NCI-H510A treated with DMSO at 0.1 percent for 48 hours (cell line): ENCODE data around the gene BAIAP3.
A peak's percentile ranks its signal among the peaks of the same experiment; 100 is the strongest.
"Not testable (repeated sequence)": the region's sequence is repeated elsewhere in the genome, so short reads cannot be mapped to it uniquely, and the experiment has no call there.

Experiments used
- DNase-seq: peaks from one replicate; lab custom pipeline; 2025; lab: John Stamatoyannopoulos, UW

BAIAP3 gene

DNA sequence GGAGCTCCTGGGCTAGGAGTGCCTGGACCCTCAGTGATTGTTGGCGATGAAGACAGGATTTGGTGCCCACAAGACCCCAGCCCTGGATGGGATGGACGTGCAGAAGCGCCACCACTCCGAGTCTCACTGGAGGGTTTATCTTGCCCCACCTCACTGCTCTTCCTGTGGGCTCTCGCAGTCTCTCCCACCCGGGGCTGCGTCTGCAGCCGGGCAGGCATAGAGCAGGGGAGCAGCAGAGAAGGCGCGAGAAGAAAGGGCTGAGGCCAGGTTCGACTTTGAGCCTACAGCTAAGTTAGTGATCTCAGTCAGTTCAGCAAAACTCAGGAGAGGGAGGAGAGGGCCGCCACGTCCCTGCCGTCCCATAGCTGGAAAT is 17.4 kb upstream of the BAIAP3 start:
- DNase-seq: no peak

DNA sequence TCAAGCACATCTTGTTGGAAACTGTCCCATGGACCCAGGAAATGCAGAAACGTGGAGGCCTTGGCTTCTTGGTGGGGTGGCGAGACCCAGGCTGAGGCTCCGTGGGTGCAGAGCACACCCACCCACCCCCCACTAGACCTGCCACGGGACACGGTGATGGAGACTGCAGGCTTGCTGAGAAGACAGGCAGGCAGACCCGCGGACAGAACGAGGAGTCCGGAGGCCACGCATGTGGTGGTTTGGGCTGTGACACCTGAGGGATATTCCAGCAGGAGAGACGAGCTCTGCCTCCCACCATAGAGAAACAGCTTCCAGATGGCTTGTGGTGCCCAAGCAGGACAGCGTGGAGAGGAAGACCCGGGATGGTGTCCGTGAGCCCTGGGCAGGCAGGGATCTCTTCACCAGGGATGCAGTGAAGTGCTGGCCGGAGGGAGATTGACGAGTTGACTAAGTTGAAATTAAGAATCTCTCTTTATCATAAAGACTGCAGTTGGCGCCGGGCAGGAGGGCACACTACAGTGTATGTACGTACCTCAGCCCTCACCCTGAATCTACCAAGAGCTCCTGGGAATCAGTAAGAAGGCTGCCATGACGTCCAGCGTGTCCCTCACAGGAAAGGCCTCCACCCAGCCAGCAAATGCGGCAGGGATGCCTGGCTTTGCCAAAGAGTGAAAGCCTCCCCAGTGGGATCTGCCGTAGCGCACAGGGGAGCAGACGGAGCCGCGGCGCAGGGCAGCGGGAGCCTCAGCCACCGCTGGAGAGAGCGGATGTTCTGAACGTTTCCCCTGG is 15.8 kb upstream of the BAIAP3 start:
- DNase-seq: no peak

DNA sequence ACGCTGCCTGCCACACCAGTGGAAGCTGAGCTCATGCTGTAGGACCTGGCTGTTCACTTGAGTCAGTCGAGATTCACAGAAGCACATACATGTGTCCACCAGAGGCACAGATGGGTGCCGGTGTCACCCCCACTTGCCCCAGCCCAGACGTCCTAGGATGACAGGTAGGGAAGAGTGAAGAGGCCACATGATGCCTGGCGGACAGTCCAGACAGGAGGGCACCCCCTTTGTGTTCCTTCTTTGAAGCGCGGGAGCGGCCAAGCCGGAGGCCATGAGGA is 15.2 kb upstream of the BAIAP3 start:
- no peak for DNase-seq

DNA sequence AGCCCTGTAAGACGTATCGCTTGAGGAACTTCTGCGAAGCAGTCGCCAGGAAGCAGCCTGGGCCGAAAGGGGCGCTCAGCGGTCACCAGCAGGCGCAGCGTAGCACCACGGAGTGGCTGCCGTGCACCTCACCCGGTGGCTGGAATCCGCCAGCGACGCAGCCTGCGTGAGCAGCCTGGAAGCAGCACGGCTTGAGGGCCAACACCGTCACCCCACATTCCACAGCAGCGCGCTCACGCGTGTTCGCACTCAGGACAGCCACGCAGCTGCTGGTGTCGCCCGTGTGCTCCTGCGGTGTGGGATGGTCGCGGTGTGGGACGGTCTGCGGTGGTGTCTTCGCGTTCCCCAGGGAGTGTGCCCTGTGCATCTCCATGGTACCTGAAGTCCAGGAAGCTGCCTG is 14.4 kb upstream of the BAIAP3 start:
- no peak for DNase-seq

DNA sequence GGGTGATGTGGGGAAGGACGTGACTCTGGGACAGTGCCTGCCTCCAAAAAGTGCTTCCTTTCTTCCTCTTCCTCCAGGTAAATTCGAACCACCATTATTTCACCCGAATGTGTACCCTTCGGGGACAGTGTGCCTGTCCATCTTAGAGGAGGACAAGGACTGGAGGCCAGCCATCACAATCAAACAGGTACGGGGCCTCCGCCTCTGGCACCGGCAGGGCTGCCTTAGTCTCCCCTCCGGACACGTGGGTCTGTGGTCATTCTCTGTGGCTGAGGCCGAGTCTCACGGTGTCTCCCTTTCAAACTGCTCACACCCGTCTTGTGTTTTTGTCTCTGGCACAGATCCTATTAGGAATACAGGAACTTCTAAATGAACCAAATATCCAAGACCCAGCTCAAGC is 13.3 kb upstream of the BAIAP3 start:
- DNase-seq: no peak

DNA sequence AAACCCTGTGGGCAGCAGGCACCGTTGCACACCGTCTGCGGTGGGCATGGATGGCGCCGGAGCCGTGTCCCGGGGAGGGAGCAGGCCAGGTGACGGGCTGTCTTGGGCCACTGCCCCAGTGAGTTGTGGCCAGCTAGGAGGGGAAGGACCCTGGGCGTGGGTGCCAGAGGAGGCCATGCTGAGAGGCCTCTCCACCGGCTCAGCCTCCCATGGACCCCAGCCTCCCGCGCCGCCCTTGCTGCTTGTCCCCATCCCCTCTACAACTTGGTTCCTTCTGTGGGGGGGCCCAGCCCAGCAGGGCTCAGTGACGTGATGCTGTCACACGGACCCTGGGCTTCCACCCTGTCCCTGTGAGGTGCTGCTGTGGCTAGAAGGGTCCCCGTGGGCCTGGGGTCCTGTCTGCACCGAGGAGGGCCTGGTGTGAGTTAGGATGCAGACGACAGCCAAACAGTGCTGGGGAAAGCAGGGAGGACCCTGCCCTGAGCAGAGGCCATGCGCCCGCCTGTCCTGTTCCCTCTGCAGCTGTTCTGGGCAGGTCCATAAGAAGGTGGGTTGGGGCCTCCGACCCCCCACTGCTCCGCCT is 12.7 kb upstream of the BAIAP3 start:
- no peak for DNase-seq

DNA sequence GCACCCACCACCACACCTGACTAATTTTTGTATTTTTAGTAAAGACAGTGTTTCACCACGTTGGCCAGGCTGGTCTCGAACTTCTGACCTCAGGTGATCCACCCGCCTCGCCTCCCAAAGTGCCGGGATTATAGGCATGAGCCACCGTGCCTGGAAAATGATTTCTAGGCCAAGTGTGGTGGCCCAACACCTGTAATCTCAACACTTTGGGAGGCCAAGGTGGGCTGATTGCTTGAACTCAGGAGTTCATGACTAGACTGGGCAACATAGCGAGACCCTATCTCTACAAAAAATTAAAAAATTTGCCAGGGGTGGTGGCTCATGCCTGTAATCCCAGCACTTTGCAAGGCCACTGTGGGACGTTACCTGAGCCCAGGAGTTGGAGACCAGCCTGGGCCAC is 11.0 kb upstream of the BAIAP3 start:
- DNase-seq: no peak

DNA sequence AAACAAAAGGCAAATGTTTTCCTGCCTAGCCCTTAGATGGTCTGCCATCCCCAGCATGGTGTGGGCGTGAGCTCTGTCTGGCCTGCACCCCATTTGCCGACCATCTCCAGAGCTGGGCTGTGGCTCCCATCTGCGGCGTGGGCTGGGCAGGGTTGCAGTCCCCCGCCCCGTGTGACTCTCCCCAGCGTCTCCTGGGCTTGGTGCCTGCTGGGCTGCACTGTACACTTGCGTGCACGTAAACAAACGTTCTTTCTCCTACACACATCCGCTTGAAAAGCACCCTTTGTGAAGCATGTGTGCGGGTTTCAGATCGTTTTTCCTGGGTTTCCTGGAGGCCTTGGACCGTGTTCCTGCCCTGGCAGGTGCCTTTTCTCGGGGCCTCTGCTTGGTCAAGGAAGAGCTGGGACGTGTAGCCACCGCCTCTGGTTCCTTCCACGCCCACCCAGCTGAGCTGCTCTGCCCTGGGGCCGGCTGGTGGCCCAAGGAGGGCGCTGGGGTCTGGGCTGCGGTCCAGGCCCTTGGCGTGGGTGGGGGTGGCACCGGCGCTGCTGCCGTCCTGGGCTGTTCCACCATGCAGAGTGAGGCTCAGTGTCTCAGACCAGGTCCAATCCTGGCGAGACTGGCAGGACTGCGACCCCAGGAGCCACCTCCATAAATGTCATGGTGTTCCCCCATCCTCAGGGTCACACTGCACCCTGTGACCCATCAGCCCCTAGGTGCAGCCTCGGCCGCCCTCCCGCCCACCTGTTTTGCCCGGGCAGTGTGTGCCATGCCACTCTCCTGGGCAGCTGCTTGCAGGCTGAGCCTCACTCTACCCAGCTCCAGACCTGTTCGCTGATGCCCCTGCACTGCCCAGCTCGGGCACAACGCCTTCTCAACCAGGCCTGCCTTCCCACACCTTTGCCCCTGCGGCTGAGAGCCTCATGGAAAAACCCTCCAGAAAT is 9.9 kb upstream of the BAIAP3 start:
- DNase-seq: no peak

DNA sequence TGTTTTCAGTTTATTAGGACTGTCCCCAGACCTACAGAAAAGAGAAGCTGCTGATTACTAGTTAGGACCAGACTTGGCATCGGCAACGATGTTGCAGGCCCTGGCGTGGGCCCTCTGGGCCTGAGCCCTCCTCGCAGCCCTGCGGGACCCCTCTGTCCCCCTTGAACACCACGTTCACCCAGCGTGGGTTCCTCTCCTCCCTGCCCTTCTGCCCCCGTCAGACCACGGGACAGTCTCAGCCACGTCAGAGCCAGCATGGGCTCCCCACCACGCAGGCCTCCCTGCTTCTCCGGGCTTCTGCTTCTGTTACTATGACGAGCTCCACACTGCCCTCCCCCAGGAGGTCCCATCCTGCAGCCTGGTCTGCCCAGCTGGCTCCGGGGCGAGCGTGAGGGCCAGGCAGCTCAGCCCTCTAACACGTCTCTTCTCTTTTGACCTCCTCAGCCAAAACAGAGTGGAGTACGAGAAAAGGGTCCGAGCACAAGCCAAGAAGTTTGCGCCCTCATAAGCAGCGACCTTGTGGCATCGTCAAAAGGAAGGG is 9.1 kb upstream of the BAIAP3 start:
- no peak for DNase-seq

DNA sequence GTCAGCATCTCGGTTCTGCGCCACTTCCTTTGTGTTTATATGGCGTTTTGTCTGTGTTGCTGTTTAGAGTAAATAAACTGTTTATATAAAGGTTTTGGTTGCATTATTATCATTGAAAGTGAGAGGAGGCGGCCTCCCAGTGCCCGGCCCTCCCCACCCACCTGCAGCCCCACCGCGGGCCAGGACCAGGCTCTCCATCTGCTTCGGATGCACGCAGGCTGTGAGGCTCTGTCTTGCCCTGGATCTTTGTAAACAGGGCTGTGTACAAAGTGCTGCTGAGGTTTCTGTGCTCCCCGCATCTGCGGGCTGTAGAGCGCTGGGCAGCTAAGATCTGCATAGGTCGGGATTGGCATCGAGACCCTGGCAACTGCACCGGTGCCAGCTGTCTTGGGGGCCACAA is 8.2 kb upstream of the BAIAP3 start:
- DNase-seq: no peak

DNA sequence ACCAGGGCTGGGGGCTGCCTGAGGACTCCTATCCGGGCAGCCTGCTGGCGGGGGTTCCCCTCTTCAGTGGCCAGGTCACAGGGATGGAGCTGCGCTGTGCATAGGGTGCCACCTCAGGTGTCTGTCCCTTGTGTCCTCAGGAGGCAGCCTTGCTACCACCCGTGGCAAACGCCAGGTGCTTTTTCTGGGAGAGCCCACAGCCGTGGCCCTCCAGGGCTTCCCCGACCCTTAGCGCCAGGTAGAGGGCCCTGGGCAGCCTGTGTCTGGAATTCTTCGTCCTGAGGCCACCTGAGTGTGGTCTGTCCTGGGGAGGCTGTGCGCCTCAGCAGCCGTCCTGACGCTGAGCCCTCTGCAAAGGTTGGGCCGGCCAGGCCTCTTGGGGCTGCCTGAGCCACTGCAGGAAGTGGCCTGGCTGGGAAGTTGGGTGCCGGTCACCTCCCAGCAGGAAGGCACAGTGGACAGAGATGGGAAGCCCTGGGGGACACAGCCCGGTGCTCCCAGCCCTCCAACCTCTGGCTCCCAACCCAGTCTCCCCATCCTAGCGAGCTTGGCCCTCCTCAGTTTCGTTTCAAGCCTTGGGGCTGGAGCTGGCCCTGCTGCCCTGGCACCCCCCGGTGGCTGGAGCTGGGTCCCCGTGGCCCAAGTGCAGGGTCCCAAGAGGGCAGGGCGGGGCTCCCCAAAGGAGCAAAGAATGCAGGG is 7.6 kb upstream of the BAIAP3 start:
- no peak for DNase-seq

DNA sequence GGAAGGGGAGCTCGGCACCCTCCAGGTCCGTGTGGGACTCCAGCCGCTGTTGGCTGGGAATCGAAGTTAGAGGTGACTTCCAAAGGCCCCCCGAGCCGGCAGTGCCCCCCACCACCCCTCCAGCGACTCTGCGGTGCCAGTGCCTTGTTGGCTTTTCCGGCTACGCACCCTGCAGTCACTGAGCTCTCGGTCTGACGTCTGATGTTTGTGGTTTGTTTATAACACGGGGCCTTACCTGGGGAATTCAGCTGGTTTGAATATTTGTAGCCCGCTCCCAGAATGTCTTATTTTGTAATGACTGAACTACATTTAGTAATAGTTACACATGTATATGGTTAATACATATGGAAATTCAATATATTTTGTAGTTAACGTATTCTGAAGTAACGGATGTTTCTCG is 7.1 kb upstream of the BAIAP3 start:
- DNase-seq: no peak

DNA sequence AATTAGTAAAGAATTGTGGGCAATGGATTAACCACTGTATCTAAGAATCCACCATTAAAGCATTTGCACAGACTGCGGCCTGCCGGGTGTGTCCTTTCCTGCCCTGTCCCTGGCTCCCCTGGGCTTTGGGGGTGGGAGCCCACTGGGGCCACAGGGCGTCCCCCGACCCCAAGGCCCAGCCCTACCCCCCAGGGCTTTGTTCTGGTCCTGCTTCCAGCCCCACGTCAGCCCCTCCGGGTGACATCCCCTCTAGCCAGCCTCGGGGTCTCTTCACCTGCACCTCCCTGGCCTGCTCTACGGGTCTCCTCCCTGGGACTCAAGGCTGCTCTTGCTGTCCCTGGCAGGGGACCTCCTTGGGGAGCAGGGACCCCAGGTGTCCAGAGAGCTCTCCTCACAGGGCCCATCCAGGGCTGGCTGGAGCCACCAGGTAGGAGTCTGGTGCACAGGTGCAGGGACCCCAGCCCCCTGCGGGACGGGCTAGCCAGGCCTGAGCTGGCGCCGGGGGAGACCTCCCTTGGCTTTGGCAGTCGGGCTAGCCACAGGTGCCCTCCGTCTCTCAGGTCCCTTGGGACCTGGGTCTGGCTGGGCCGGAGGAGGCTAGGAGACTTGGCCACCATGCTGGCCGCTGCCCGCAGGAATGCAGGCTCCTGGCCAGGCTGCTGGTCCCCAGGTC is 6.4 kb upstream of the BAIAP3 start:
- DNase-seq: no peak

DNA sequence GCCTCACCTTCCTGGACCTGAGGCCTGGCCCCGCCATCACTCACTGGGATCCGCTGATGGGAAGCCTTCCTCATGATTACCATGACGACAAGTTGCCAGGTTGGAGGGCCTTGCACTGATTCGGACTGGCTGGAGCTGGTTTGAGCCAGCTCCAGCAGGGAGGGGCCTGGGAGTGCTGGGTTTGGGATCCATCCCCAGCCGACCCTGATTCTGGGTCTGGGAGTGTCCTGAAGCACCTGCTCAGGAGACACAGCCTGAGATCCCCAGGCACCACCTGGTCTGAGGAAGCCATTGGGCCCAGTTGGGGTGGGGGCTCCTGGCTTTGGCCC is 5.9 kb upstream of the BAIAP3 start:
- no peak for DNase-seq

DNA sequence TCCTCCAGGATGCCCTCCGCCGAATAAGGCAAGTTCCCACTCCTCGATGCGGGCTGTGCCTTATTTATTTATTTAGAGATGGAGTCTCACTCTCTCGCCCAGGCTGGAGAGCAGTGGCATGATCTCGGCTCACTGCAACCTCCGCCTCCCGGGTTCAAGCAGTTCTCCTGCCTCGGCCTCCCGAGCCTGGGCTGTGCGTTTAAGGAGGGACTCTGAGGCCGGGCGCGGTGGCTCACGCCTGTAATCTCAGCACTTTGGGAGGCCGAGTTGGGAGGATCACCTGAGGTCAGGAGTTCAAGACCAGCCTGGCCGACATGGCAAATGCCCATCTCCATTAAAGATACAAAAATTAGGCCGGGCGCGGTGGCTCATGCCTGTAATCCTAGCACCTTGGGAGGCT is 5.3 kb upstream of the BAIAP3 start:
- not testable (repeated sequence) for DNase-seq

DNA sequence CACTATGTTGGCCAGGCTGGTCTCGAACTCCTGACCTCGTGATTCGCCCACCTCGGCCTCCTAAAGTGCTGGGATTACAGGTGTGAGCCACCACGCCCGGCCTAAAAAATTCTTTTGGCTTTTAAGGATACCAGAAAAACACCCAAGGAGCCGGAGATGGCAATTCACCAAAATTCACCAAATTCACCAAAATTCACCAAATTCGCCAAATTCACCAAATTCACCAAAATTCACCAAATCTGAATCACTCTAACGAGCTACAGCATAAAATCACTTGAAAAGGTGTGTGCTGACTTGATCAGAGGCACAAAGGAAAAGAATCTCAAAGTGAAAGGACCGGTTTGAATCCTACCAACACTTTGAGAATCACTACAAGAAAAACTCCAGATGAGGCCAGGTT is 4.5 kb upstream of the BAIAP3 start:
- DNase-seq: not testable (repeated sequence)

DNA sequence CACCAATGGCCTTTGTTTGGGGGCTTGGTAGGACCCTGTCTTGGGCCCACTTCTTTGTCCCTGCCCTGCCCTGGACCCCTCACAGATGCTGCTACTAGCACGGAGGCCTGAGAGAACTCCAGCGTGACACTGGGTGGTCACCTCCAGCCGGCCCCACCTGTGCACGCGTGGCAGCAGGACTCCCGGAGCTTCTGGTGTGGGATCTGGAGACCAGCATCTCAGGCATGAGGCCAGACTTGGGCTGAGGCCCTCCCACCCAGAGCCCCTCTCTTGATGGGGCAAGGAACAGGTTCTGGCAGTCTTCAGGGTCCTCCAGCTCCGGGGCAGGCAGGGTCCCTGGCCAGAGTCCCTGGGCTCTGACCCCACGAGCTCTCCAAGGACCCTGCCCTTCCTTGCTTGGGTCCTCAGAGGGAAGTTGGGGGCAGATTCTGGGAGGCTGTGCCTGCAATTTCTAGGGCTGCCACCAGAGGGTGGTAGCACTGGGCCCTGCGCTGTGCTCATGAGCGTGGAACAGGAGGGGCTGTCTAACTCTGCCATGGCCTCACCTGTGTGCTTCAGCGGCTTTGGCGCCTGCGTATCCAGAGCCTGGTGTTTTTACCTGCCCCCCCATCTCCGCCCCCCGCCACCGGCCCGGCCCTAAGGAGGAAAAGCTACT is 3.1 kb upstream of the BAIAP3 start:
- DNase-seq: no peak

DNA sequence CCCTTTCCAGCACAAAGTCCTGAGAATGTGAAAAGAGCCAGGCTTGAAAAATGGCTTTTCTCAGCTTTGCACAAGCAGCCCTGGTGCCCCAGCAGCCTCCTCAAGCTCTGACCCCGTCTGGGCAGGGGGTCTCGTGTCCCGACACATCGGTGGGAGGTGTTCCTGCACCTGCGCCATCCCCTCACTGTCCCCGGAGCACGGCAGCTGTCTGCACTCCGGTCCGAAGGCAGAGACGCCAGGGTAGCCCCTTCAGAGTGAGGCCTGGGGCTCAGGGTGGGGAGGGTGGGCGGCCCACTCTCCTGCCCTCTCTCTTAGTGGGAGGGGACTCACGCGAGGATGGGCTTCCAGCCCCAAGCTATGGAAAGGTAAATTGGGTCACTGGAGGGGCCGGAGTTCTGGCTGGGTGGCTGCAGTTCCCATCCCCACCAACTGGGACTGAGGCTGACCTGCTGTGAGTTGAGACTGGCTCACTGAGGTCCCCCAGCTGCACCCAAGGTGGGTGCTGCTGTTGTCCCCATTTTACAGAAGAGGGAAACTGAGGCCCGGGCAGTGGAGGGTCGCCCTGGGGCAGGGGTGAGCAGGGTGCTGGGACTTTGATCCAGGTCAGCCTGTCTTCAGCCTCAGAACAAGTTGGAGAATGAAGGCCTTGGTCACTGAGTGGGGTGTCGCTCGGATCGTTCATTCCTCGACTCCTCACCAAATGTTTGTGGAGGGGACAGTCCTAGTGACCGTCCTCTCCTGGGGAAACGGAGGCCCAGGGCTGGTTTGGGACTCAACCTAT is 2.3 kb upstream of the BAIAP3 start:
- DNase-seq: no peak

DNA sequence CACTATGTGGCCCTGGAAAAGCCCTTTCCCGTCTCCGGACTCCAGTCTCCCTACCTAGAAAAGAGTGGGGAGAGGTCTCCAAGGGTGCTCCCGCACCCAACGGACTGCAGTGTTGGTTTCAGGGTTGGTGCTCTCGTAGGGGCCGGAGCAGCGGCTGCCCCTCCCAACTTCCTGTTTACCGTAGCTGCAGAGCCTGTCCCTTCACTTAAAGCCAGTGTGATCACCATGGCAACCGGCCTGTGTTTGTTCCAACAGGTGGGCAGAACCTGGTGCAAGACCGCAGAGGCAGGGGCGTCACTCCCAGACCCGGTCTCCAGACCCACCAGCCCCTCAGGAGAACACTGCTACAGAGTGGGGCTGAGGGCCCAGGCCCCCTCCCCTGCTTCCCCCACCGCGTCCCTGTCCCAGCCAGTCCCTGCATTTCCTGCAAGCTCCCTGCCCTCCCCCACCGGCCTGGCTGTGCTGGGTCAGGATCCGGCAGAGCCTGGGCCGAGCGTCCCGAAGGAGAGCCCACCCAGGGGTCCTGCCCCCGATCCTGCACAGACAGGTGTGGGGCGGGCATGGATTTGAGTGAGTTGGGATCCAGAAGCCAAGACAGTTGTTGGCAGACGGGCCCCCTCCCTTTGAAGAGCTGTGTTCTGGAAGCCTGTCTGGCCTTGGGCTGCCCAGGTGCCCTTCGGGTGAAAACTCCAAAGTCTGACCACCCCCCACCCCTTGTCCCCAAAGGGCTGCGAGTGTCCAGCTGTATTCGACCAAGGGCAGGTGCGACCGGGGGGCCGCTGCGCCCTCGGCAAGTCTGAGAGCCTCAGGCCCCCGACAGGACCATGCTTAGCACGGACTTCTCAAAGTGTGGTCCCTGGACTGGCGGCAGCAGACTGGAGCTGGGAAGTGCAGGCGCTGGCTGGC is 1.5 kb upstream of the BAIAP3 start:
- peak; percentile 71 for DNase-seq
